H1 (cell line): Measurements from ENCODE around the gene TDRD9. TPM values are rescaled to one million over a fixed set of nuclear protein-coding genes. Genes with fewer than 3 reads are reported as not detected.

ENCODE experiments used
- CTCF ChIA-PET: fragments of 300-600 bp; sonication (Branson Sonifier 250); formaldehyde crosslinking; loops from one replicate; lab custom pipeline; 2021; ENCODE audit not compliant: partially characterized antibody; lab: Charles Lee
- POLR2A ChIA-PET: fragments of 300-600 bp; sonication (Branson Sonifier 250); formaldehyde crosslinking; loops from one replicate; lab custom pipeline; 2021; ENCODE audit warnings: inconsistent platforms; ENCODE audit not compliant: partially characterized antibody; lab: Charles Lee
- DNase-seq, 2 experiments: peaks; one replicate each; pipeline versions ENCODE4 v3.0.0 to v3.0.0-alpha.2; 2010 to 2022; ENCODE audit warnings: low spot score in 2 of 2, low read depth in 1 of 2, mixed read lengths in 1 of 2
- FAIRE-seq: peaks from 2 replicates; lab custom pipeline; 2011; peaks lifted over from hg19 to GRCh38; lab: Jason Lieb, UNC
- H2AFZ ChIP-seq: 2 replicates; pipeline ENCODE4 v1.8.1; 2012; ENCODE audit warnings: low read length, inconsistent platforms
- H2AK5ac ChIP-seq: 2 replicates; pipeline ENCODE4 v1.6.1; 2013; ENCODE audit warnings: low read depth, low read length
- H2BK120ac ChIP-seq: replicated peaks from 2 replicates; pipeline ENCODE3; 2013; ENCODE audit warnings: low read depth, low read length, inconsistent platforms
- H2BK12ac ChIP-seq: 2 replicates; pipeline ENCODE4 v1.6.1; 2013; ENCODE audit warnings: low read depth, low read length
- H2BK15ac ChIP-seq: 2 replicates; pipeline ENCODE4 v1.6.1; 2013; ENCODE audit warnings: low read length
- H2BK20ac ChIP-seq: 2 replicates; pipeline ENCODE4 v1.6.1; 2013; ENCODE audit warnings: low read length
- H2BK5ac ChIP-seq: 2 replicates; pipeline ENCODE4 v1.6.1; 2013; ENCODE audit warnings: low read depth, low read length
- H3K14ac ChIP-seq: 2 replicates; pipeline ENCODE4 v1.6.1; 2013; ENCODE audit warnings: inconsistent platforms; ENCODE audit not compliant: insufficient read length
- H3K18ac ChIP-seq: 2 replicates; pipeline ENCODE4 v1.6.1; 2013; ENCODE audit warnings: low read length; ENCODE audit errors: extremely low read depth
- H3K23ac ChIP-seq: 2 replicates; pipeline ENCODE4 v1.6.1; 2013; ENCODE audit warnings: inconsistent platforms; ENCODE audit not compliant: insufficient read length
- H3K23me2 ChIP-seq: 2 replicates; pipeline ENCODE4 v1.6.1; 2013; ENCODE audit warnings: low read depth, low read length
- H3K27ac ChIP-seq: 2 replicates; pipeline ENCODE4 v1.6.1; 2011; ENCODE audit warnings: low read depth, low read length, inconsistent platforms
- H3K27me3 ChIP-seq, 4 experiments: replicated peaks in 1 of 4; 1 replicate in 1 of 4; 2 replicates in 3 of 4; pipeline versions ENCODE4 v1.6.1 to v1.8.1; 2011 to 2013; ENCODE audit warnings: low read length in 3 of 4, mild to moderate bottlenecking in 3 of 4, inconsistent platforms in 2 of 4, mixed read lengths in 2 of 4, moderate library complexity in 1 of 4; ENCODE audit not compliant: control insufficient read depth in 3 of 4, insufficient read depth in 3 of 4; ENCODE audit errors: extremely low read depth in 1 of 4
- H3K36me3 ChIP-seq, 4 experiments: 2 replicates each; pipeline versions ENCODE4 v1.6.1 to v1.8.1; 2011 to 2013; ENCODE audit warnings: mild to moderate bottlenecking in 4 of 4, low read length in 3 of 4, moderate library complexity in 2 of 4, control low read depth in 1 of 4, inconsistent platforms in 1 of 4; ENCODE audit not compliant: insufficient read depth in 4 of 4, control insufficient read depth in 2 of 4
- H3K4ac ChIP-seq: replicated peaks from 2 replicates; pipeline ENCODE3; 2013; ENCODE audit warnings: low read length, low read depth, mixed read lengths, inconsistent platforms; ENCODE audit not compliant: insufficient read length
- H3K4me1 ChIP-seq, 4 experiments: replicated peaks in 1 of 4; 1 replicate in 1 of 4; 2 replicates in 3 of 4; pipeline versions ENCODE4 v1.6.1 to v1.8.1; 2011 to 2013; ENCODE audit warnings: low read length in 3 of 4, inconsistent platforms in 2 of 4, mixed read lengths in 1 of 4; ENCODE audit not compliant: insufficient read depth in 4 of 4, control insufficient read depth in 3 of 4
- H3K4me2 ChIP-seq, 2 experiments: 2 replicates each; pipeline versions ENCODE4 v1.6.1 to v1.8.1; 2011 to 2013; ENCODE audit warnings: low read depth in 2 of 2, low read length in 2 of 2, control low read depth in 1 of 2, inconsistent platforms in 1 of 2, mild to moderate bottlenecking in 1 of 2; ENCODE audit not compliant: insufficient read depth in 1 of 2
- H3K4me3 ChIP-seq, 4 experiments: fragments of 200-600, 300-600 bp in 1 of 4; sonication (generic), shearing (Covaris generic), sonication (Bioruptor Twin) in 1 of 4; 2 replicates each; pipeline versions ENCODE4 v1.5.1 to v1.8.1; 2011 to 2016; ENCODE audit warnings: low read length in 4 of 4, low read depth in 3 of 4, control low read depth in 2 of 4, inconsistent platforms in 2 of 4, mild to moderate bottlenecking in 2 of 4, mixed read lengths in 1 of 4, moderate library complexity in 1 of 4; ENCODE audit not compliant: insufficient read depth in 2 of 4; ENCODE audit errors: extremely low read depth in 1 of 4
- H3K56ac ChIP-seq: replicated peaks from 2 replicates; pipeline ENCODE3; 2013; ENCODE audit warnings: low read depth, mild to moderate bottlenecking, mixed read lengths, low read length, inconsistent platforms; ENCODE audit not compliant: insufficient read length
- H3K79me1 ChIP-seq: 2 replicates; pipeline ENCODE4 v1.6.1; 2013; ENCODE audit warnings: low read depth, low read length, control low read depth
- H3K79me2 ChIP-seq, 2 experiments: 2 replicates each; pipeline versions ENCODE4 v1.6.1 to v1.8.1; 2012 to 2013; ENCODE audit warnings: low read length in 2 of 2, mild to moderate bottlenecking in 2 of 2, inconsistent platforms in 1 of 2; ENCODE audit not compliant: insufficient read depth in 2 of 2, control insufficient read depth in 1 of 2
- H3K9ac ChIP-seq, 4 experiments: replicated peaks in 1 of 4; 1 replicate in 1 of 4; 2 replicates in 3 of 4; pipeline versions ENCODE4 v1.6.1 to v1.8.1; 2011 to 2013; ENCODE audit warnings: low read depth in 3 of 4, low read length in 3 of 4, control low read depth in 2 of 4, mild to moderate bottlenecking in 2 of 4, moderate library complexity in 2 of 4, inconsistent platforms in 1 of 4; ENCODE audit errors: extremely low read depth in 1 of 4
- H3K9me3 ChIP-seq, 2 experiments: 2 replicates each; pipeline versions ENCODE4 v1.6.1 to v1.8.1; 2012 to 2013; ENCODE audit warnings: mild to moderate bottlenecking in 2 of 2, moderate library complexity in 2 of 2, control low read depth in 1 of 2, inconsistent platforms in 1 of 2, low read depth in 1 of 2, low read length in 1 of 2, mixed read lengths in 1 of 2; ENCODE audit not compliant: insufficient read depth in 2 of 2
- H4K20me1 ChIP-seq, 2 experiments: replicated peaks in 1 of 2; 2 replicates each; pipeline versions ENCODE3 to v1.8.1; 2011 to 2013; ENCODE audit warnings: inconsistent platforms in 2 of 2, low read length in 2 of 2, mild to moderate bottlenecking in 1 of 2; ENCODE audit not compliant: insufficient read depth in 2 of 2, control insufficient read depth in 1 of 2
- H4K5ac ChIP-seq: 2 replicates; pipeline ENCODE4 v1.6.1; 2013; ENCODE audit warnings: low read length, low read depth, mixed read lengths, inconsistent platforms; ENCODE audit not compliant: insufficient read length
- H4K8ac ChIP-seq: 2 replicates; pipeline ENCODE4 v1.8.0; 2013; ENCODE audit warnings: mild to moderate bottlenecking, moderate library complexity, low read length, inconsistent platforms; ENCODE audit not compliant: insufficient read depth; ENCODE audit errors: extremely low read depth
- H4K91ac ChIP-seq: replicated peaks from 2 replicates; pipeline ENCODE3; 2013; ENCODE audit warnings: low read length, mixed read lengths, inconsistent platforms; ENCODE audit not compliant: insufficient read length
- BCL11A ChIP-seq, 2 experiments: IDR thresholded peaks; one replicate each; pipeline ENCODE4 v1.6.1; 2011; ENCODE audit warnings: low read depth in 2 of 2, low read length in 2 of 2, mild to moderate bottlenecking in 2 of 2
- CBX8 ChIP-seq: fragments of 300-800, 300-1000 bp; sonication (generic); IDR thresholded peaks from 2 replicates; pipeline ENCODE4 v1.7.1; 2016; ENCODE audit warnings: low read depth, low read length, borderline replicate concordance
- CHD1 ChIP-seq: IDR thresholded peaks from 2 replicates; pipeline ENCODE4 v1.6.1; 2012; ENCODE audit warnings: low read depth, low read length, improper control_type of control experiment
- EGR1 ChIP-seq: IDR thresholded peaks from 2 replicates; pipeline ENCODE4 v1.6.1; 2011; ENCODE audit warnings: low read depth, low read length, borderline replicate concordance
- MAX ChIP-seq: IDR thresholded peaks from 2 replicates; pipeline ENCODE4 v1.6.1; 2012; ENCODE audit warnings: inconsistent platforms
- RBBP5 ChIP-seq: IDR thresholded peaks from 2 replicates; pipeline ENCODE4 v1.7.1; 2012; ENCODE audit warnings: low read depth, mild to moderate bottlenecking, inconsistent platforms, low read length, moderate library complexity, borderline replicate concordance
- RXRA ChIP-seq: IDR thresholded peaks from 2 replicates; pipeline ENCODE4 v1.6.1; 2011; ENCODE audit warnings: low read depth, mild to moderate bottlenecking, low read length, moderate library complexity; ENCODE audit not compliant: insufficient read depth
- WGBS, 2 experiments: shearing (Covaris generic) in 1 of 2; methylation state at CpG; one replicate each; pipeline versions ENCODE4 v1.1.6 to v1.1.7; 2013 to 2015; ENCODE audit warnings: low lambda C conversion rate in 2 of 2, mixed read lengths in 2 of 2, inconsistent platforms in 1 of 2, low coverage in 1 of 2, missing lambda C conversion rate in 1 of 2; ENCODE audit not compliant: insufficient replicate concordance in 2 of 2, insufficient coverage in 1 of 2, insufficient read length in 1 of 2; ENCODE audit errors: extremely low coverage in 1 of 2, missing lambda C conversion rate in 1 of 2; 5-methylcytosine and 5-hydroxymethylcytosine counted together
- polyA plus RNA-seq, 7 experiments: library from polyadenylated mRNA; depleted of rRNA in 3 of 7; stranded (reverse) in 5 of 7; unstranded in 2 of 7; fragments of >200 nt in 5 of 7; fragments of 200-250 nt in 2 of 7; gene quantifications; 1 replicate in 5 of 7; 2 replicates in 1 of 7; 4 replicates in 1 of 7; pipeline versions ENCODE4 v1.2.1 to v1.2.3, GENCODE V29; 2011 to 2013; ENCODE audit warnings: missing spikeins in 2 of 7, mixed read lengths in 2 of 7
- total RNA-seq: library from RNA; stranded (reverse); fragmentation: NEBNext Ultra II Directional; extraction: Animal tissue kit (Norgen Biotek cat#: 25700); gene quantifications from 2 replicates; pipeline ENCODE4 v1.2.1, GENCODE V29; 2021

TDRD9 gene
- total and polyA plus RNA-seq, 2 of the 8 experiments (the other 6 are each of a cell fraction or from before 2014, with no cell fraction given), result not detected

GRCh38 chr14:104096318-104096717 lies 168.1 kb downstream of the TDRD9 start:
- no peak overlapping the region for H2AK5ac ChIP-seq
- H3K4me1 ChIP-seq, result peaks cover 0 to 7% (median 4%) of the 10 kb centered on the region in 4 experiments; a peak in 3 of 7 replicates
- no peak overlapping the region; the same call in 1 of the 2 replicates for H4K8ac ChIP-seq
- H2AFZ ChIP-seq, result no peak overlapping the region
- H4K20me1 ChIP-seq, result no peaks in the 10 kb centered on the region
- no peak overlapping the region for H4K91ac ChIP-seq
- no peak overlapping the region for H2BK20ac ChIP-seq
- no peak overlapping the region for H2BK15ac ChIP-seq
- no peaks in the 10 kb centered on the region for H3K9me3 ChIP-seq
- no peak overlapping the region for H4K5ac ChIP-seq
- H3K4me2 ChIP-seq, result no peak overlapping the region
- CTCF ChIA-PET, result interaction anchor here (1.0 to 6.6 kb wide), 14 partner anchors 8 to 477 kb away, joined by 3 to 76 read pairs (median 3); no protein-coding TSS in a partner anchor
- H2BK120ac ChIP-seq, result no peak overlapping the region
- H3K23me2 ChIP-seq, result no peaks in the 10 kb centered on the region
- DNase-seq, result no peak
- H3K4me3 ChIP-seq, result no peak overlapping the region
- H3K18ac ChIP-seq, result no peak overlapping the region
- FAIRE-seq, result no peak
- H3K79me2 ChIP-seq, result no peaks in the 10 kb centered on the region
- no peak overlapping the region for H3K23ac ChIP-seq
- 91% methylated on average over 14 of the region's 14 CpGs; no CpG with 5 or more reads in 1 of the 2 experiments for WGBS, 2 experiments
- H2BK12ac ChIP-seq, result no peak overlapping the region
- H3K4ac ChIP-seq, result no peak overlapping the region
- no peaks in the 10 kb centered on the region for H3K36me3 ChIP-seq
- H2BK5ac ChIP-seq, result no peak overlapping the region
- POLR2A ChIA-PET, result no interaction called here
- no peak overlapping the region for H3K9ac ChIP-seq
- H3K56ac ChIP-seq, result no peak overlapping the region
- H3K14ac ChIP-seq, result no peak overlapping the region
- no peaks in the 10 kb centered on the region; a peak in 3 of 7 replicates for H3K27me3 ChIP-seq
- H3K79me1 ChIP-seq, result no peaks in the 10 kb centered on the region
- no peak overlapping the region for H3K27ac ChIP-seq
- no peak for TF ChIP-seq CBX8
- no peak for TF ChIP-seq MAX
- no peak for TF ChIP-seq RBBP5
- TF ChIP-seq BCL11A (IDR thresholded peaks at IDR 0.05; ENCODE audit: low read depth in 2 of 2, low read length in 2 of 2), result no peak
- no peak for TF ChIP-seq EGR1
- no peak for TF ChIP-seq RXRA
- no peak for TF ChIP-seq CHD1
